Pons (tissue), 1 donor: ENCODE results near the gene CDH19.

Source experiments
- DNase-seq: peaks from one replicate; pipeline ENCODE4 v3.0.0-alpha.2; 2016; ENCODE audit warnings: low spot score

Gene CDH19, protein sequence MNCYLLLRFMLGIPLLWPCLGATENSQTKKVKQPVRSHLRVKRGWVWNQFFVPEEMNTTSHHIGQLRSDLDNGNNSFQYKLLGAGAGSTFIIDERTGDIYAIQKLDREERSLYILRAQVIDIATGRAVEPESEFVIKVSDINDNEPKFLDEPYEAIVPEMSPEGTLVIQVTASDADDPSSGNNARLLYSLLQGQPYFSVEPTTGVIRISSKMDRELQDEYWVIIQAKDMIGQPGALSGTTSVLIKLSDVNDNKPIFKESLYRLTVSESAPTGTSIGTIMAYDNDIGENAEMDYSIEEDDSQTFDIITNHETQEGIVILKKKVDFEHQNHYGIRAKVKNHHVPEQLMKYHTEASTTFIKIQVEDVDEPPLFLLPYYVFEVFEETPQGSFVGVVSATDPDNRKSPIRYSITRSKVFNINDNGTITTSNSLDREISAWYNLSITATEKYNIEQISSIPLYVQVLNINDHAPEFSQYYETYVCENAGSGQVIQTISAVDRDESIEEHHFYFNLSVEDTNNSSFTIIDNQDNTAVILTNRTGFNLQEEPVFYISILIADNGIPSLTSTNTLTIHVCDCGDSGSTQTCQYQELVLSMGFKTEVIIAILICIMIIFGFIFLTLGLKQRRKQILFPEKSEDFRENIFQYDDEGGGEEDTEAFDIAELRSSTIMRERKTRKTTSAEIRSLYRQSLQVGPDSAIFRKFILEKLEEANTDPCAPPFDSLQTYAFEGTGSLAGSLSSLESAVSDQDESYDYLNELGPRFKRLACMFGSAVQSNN

GRCh38 chr18:66603941-66604627 is at the start of gene CDH19:
Gene CDH19, minus strand, starts transcription at chr18:66604090. Its CDS starts 31,886 bp downstream, at chr18:66572204.
- DNase-seq, result peak; percentile 97

DNA sequence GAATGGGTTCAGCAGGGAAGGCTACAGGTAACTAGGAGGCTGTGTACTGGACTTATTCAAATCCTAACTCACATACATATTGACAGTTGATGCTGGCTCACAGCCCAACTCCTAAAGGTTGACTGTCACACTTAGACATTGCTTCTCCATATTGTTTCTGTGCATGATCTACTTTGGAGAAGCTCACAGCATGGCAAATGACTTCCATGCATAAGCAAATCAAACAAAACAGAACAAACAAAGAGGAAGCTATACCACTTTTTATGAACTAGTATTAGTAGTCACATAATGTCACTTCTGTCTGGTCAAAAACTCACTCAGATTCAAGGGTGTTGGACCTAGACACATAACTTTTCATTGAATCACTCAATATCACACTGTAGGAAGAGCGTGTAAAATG is 43.8 kb upstream of the CDH19 start:
- DNase-seq, result no peak

DNA sequence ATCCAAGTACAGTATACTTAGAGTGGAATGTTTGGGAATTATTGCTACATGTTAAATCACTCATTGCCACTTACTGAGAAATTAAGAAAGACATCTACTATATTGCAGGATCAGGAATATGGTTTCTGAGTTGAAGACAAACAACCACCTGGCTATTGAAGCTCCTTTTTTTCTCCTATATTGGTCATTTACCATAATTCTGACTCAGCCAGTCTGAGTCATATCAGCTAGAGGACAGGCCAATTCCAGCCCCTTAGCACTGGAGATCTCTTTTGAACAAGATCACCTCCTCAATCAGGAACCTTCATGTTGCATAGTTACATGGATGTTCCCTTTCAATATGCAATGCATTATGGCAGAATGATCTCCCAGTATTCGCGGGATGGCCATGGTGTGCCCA is 42.7 kb upstream of the CDH19 start:
- DNase-seq, result no peak

- DNase-seq, result no peak
Observed at GRCh38 chr18:66645983-66646382, 42.1 kb upstream of the CDH19 start.

GRCh38 chr18:66641056-66641455 is 37.2 kb upstream of the CDH19 start:
- DNase-seq, result no peak

DNA sequence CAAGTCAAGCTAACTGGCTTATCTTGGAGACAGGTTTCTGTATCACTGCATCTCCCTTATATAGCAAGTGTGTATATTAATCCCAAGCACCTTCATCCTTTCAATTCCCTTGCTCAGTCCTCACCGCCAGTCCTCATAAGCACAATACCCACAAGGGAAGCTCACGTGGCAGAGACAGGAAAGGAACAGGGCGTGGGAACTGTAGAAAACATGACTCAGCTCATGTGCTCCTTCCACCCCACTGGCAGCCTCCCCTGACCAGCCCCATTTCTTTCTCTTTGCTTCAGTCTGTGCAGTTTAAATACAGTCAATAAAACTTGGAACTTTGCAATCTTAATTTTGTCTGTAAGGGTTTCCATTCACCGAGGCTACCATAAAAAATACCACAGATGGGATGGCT is 36.5 kb upstream of the CDH19 start:
- DNase-seq, result no peak

GRCh38 chr18:66638856-66639629 is 35.2 kb upstream of the CDH19 start:
- DNase-seq, result no peak

DNA sequence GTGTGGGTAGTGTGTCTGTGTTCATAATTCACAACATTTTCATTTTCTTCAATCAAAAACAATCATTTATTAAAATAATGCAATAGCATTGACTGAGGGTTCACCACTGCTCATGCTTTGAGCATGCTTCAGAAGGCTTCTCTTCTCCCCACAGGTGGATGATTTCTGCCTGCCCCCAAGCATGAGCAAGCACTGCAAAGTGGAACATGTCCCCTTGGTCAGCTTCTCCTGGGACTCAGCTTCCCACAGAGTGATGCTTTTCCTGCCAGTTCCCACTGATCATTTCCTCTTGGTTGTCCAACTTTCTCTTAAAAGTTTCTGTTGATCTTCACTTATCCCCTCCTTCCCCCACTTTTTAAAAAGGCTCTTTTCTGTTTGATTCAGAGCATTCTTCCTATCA is 31.5 kb upstream of the CDH19 start:
- no peak for DNase-seq

- no peak for DNase-seq
Observed at GRCh38 chr18:66632756-66633155, 28.9 kb upstream of the CDH19 start.

- no peak for DNase-seq
Observed at GRCh38 chr18:66630831-66631230, 26.9 kb upstream of the CDH19 start.

GRCh38 chr18:66623821-66624220 is 19.9 kb upstream of the CDH19 start:
- DNase-seq, result no peak

DNA sequence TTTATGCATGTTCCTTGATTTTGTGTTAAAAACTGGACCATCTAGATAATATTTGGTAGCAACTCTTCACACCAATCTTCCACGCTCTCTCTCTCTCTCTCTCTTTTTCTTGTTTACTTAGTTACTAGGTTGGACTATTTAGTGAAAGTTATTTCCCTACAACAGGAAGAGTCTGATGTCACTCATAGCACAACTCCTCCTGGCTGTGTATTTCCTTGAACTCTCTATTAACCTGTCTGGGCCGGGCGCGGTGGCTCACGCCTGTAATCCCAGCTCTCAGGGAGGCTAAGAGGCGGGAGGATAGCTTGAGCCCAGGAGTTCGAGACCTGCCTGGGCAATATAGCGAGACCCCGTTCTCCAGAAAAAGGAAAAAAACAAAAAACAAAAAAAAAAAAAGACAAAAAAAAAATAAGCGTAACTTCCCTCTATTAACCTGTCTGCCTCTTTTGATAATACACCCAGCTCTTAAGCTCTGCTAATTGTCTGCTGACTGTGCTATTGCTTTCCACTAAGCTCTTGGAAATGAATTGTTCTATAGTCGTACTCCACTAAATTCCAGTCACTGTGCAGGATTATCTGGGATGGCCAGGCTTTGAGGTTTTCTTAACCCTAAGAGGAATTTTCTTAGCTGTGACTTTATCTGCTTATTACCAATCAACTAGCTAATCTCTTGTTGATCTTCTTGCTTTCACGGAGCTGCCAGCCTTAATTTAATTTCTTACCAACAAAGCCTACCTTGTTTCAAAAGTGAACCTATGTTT is 18.1 kb upstream of the CDH19 start:
- no peak for DNase-seq

GRCh38 chr18:66616523-66616983 is 12.7 kb upstream of the CDH19 start:
- DNase-seq, result peak; percentile 42

DNA sequence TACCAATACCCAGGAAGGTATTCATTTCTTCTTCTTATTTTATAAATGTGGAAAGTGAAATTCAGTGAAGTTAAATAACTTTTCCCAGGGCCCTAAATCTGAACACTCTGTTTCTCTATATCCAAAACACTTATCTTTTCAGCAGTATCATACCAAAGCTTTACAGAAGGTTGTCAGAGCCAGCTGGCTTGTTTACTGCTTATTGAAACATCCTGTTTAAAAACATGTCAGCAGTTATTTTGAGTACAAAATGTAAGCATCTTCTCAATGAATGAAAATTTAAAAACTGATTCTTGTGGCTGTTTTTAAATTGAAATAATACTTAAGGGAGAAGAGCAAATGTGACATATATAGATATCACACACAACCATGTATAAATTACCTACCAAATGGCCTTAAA is 11.3 kb upstream of the CDH19 start:
- no peak for DNase-seq

DNA sequence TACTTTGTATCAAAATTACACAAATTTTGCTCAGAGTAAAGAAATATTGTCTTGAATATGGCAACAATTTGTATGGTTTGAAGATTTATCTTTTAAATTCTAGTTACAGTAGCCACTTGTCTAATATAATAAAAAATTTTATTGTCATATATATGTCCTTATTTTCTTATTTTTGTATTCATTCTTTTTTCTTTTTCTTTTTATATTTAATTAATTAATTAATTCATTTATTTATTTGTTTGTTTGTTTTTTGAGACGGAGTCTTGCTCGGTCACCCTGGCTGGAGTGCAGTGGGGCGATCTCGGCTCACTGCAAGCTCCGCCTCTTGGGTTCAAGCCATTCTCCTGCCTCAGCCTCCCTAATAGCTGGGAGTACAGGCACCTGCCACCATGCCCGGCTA is 3.7 kb upstream of the CDH19 start:
- DNase-seq, result no peak

- peak; percentile 47 for DNase-seq
Observed at GRCh38 chr18:66601649-66602048, 2.2 kb downstream of the CDH19 start.

DNA sequence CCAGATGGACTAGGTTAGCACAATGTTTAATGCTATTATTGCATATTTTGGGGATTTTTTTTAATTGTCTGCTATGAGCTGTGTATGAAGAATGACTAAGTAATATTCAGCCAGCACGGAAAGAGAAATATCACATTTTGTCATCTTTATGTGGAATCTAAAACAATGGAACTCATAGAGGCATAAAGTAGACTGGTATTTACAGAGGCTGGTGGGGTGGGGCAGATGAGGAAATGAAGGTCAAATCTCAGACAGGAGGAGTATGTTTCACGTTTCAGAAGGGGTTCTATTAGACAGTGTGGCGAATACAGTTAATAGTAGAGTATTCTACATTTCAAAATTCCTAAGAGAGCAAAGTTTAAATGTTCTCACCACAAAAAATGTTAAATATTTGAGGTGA is 4.7 kb downstream of the CDH19 start:
- DNase-seq, result no peak

GRCh38 chr18:66587430-66587829 is 16.5 kb downstream of the CDH19 start:
- no peak for DNase-seq

GRCh38 chr18:66582211-66582610 is 21.7 kb downstream of the CDH19 start:
- no peak for DNase-seq

DNA sequence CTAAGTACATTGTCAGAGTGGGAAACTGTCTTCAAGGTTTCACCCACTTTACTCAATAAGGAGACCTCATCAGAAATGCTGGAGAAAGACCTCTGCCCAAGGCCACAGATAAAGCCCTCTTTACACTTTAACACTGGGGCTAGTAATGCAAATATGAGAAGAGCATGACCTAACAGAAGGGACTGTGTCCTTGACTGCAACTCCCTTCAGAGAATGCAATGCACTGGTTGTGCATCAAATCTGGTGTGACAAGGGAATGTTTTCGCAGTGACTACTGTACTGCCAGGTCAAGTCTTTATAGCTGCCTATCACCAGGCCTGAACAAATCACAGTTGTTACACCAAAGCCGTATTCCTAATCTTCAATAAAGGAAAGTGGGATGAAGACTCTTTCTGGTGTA is 28.6 kb downstream of the CDH19 start:
- DNase-seq, result peak; percentile 80

GRCh38 chr18:66571845-66572244 is 32.0 kb downstream of the CDH19 start:
- DNase-seq, result peak; percentile 81
